Vagina (tissue), 2 donors: ENCODE data around the gene NDST1.

ENCODE experiments used
- POLR2A ChIP-seq, 2 donors: fragments of 450-650 bp; IDR thresholded peaks; one replicate each; pipeline ENCODE4 v1.6.1; 2017; ENCODE audit warnings: antibody characterized with exemption in 2 of 2, mild to moderate bottlenecking in 2 of 2, moderate library complexity in 2 of 2
- TF ChIP-seq, protein P1 (sequence below), 3 experiments: fragments of 450-650 bp in 2 of 3; fragments of 200-600 bp in 1 of 3; sonication (generic) in 1 of 3; IDR thresholded peaks; one replicate each; pipeline ENCODE4 v1.5.1; 2017 to 2019; ENCODE audit warnings: antibody characterized with exemption in 3 of 3, mild to moderate bottlenecking in 2 of 3, moderate library complexity in 2 of 3

DNA sequence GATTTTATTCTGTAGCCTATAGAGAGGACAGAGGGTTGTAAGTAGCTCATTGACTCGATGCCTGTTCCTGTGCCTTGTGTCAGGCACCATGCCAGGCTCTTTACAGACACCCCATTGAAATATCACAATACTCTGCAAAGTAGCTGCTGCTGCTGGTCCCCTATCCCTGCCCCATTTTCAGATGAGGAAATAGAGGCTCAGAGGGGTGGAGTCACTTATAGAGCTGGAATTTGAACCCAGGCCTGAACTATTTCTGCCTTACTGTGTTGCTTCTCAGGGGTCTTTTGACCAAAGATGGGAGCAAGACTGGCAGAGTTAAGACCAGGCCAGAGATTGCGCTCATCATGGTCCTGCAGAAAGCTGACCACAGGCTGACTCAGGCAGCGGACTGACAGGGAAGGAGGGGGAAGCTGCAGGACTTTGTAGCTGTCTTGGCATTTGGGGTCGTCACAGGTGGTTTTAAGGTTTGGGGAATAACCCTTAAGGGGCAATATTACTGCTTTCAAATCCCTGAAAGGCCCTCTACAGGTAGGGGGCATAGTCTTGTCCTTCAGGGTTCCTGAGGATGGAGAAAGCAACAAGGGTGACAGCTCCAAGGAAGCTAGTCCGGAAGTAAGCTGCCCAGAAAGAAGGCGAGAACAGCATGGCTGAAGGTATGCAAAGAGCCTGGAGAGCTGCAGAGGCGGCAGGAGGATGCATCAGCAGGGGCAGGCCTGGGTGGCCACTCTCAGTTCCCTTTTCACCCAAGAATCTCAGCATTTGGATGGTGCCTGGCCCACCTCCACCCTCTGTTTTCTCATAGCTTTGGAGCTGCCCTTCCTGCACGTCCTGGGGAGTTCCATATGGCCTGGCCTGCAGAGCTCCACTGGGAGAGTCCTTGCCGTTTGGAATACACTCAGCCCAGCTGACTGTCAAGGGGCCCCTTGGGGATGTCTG is 18.3 kb upstream of the NDST1 start:
- no peak for TF ChIP-seq POLR2A (IDR thresholded peaks at IDR 0.05)
- TF ChIP-seq, protein P1, sequence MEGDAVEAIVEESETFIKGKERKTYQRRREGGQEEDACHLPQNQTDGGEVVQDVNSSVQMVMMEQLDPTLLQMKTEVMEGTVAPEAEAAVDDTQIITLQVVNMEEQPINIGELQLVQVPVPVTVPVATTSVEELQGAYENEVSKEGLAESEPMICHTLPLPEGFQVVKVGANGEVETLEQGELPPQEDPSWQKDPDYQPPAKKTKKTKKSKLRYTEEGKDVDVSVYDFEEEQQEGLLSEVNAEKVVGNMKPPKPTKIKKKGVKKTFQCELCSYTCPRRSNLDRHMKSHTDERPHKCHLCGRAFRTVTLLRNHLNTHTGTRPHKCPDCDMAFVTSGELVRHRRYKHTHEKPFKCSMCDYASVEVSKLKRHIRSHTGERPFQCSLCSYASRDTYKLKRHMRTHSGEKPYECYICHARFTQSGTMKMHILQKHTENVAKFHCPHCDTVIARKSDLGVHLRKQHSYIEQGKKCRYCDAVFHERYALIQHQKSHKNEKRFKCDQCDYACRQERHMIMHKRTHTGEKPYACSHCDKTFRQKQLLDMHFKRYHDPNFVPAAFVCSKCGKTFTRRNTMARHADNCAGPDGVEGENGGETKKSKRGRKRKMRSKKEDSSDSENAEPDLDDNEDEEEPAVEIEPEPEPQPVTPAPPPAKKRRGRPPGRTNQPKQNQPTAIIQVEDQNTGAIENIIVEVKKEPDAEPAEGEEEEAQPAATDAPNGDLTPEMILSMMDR (IDR thresholded peaks at IDR 0.05) = no peak
